GM12892 (cell line): ENCODE results near the gene ACSF3.

Experiments used
- DNase-seq: peaks from one replicate; pipeline ENCODE4 v3.0.0; 2011; ENCODE audit not compliant: insufficient read length
- FAIRE-seq: peaks from 2 replicates; lab custom pipeline; 2011; peaks lifted over from hg19 to GRCh38; lab: Jason Lieb, UNC
- POLR2A ChIP-seq: IDR thresholded peaks from 2 replicates; pipeline ENCODE4 v1.6.1; 2011; ENCODE audit warnings: low read depth, low read length, control low read depth
- POLR2AphosphoS5 ChIP-seq: IDR thresholded peaks from 2 replicates; pipeline ENCODE4 v1.6.1; 2011; ENCODE audit warnings: low read depth, low read length, control low read depth
- TAF1 ChIP-seq: IDR thresholded peaks from 2 replicates; pipeline ENCODE4 v1.6.1; 2011; ENCODE audit warnings: low read depth, mild to moderate bottlenecking, control low read depth, low read length, borderline replicate concordance

Gene ACSF3

GRCh38 chr16:89102041-89102471 is 8.4 kb downstream of the ACSF3 start:
- FAIRE-seq (no peak), DNase-seq (no peak)
- no peak for TF ChIP-seq TAF1
- TF ChIP-seq POLR2A: no peak
- TF ChIP-seq POLR2AphosphoS5: no peak

- DNase-seq: no peak
- FAIRE-seq: no peak
- TF ChIP-seq TAF1: no peak
These were observed 8.9 kb downstream of the ACSF3 start for GRCh38 chr16:89102481-89103073.

- no peak for FAIRE-seq
- no peak for TF ChIP-seq POLR2AphosphoS5
- TF ChIP-seq POLR2A: no peak
- TF ChIP-seq TAF1: no peak
These were observed 9.5 kb downstream of the ACSF3 start for GRCh38 chr16:89103156-89103555.

GRCh38 chr16:89103781-89104180 is 10.1 kb downstream of the ACSF3 start:
- DNase-seq (no peak), FAIRE-seq (no peak)
- no peak for TF ChIP-seq POLR2AphosphoS5
- no peak for TF ChIP-seq POLR2A
- no peak for TF ChIP-seq TAF1

More at GRCh38 chr16:89103156-89103555, 9.5 kb downstream of the ACSF3 start:
- no peak for DNase-seq

GRCh38 chr16:89104303-89104702 is 10.7 kb downstream of the ACSF3 start:
- DNase-seq: no peak
- TF ChIP-seq POLR2A (no peak), TAF1 (no peak), POLR2AphosphoS5 (no peak)
- FAIRE-seq: no peak

- FAIRE-seq (peak; percentile 84), DNase-seq (peak; percentile 65)
- TF ChIP-seq POLR2AphosphoS5: no peak
- no peak for TF ChIP-seq TAF1
- no peak for TF ChIP-seq POLR2A
These were observed 11.4 kb downstream of the ACSF3 start for GRCh38 chr16:89104930-89105571.

- TF ChIP-seq POLR2AphosphoS5: no peak
- no peak for TF ChIP-seq TAF1
- TF ChIP-seq POLR2A: no peak
- DNase-seq (no peak), FAIRE-seq (no peak)
These were observed 12.0 kb downstream of the ACSF3 start for GRCh38 chr16:89105599-89106151.

GRCh38 chr16:89106533-89107202 is 13.0 kb downstream of the ACSF3 start:
- TF ChIP-seq POLR2A (no peak), TAF1 (no peak), POLR2AphosphoS5 (no peak)
- DNase-seq (no peak), FAIRE-seq (no peak)

- FAIRE-seq (no peak), DNase-seq (no peak)
- TF ChIP-seq POLR2A (no peak), POLR2AphosphoS5 (no peak), TAF1 (no peak)
These were observed 13.5 kb downstream of the ACSF3 start for GRCh38 chr16:89107203-89107582.

- FAIRE-seq (no peak), DNase-seq (no peak)
- TF ChIP-seq POLR2AphosphoS5: no peak
- no peak for TF ChIP-seq TAF1
- TF ChIP-seq POLR2A: no peak
These were observed 14.8 kb downstream of the ACSF3 start for GRCh38 chr16:89108416-89108815.

- no peak for TF ChIP-seq TAF1
- no peak for DNase-seq
- FAIRE-seq: no peak
These were observed 17.0 kb downstream of the ACSF3 start for GRCh38 chr16:89110641-89111040.

GRCh38 chr16:89111263-89111662 is 17.6 kb downstream of the ACSF3 start:
- no peak for TF ChIP-seq POLR2AphosphoS5
- no peak for TF ChIP-seq TAF1
- FAIRE-seq: no peak
- no peak for DNase-seq
